ENCODE measurements around the gene EMC10. TPM values are rescaled to one million over a fixed set of nuclear protein-coding genes. Genes with fewer than 3 reads are reported as not detected.

Gene EMC10
- total RNA-seq, 4 donors from 2014 or later, result 48.5 to 79.4 (median 59.7) TPM

GRCh38 chr19:50505856-50506611 is 29.7 kb downstream of the EMC10 start:
- no peak for DNase-seq (ENCODE audit: low spot score in 2 of 2)
- 50 to 92% methylated on average over 2 to 21 of the region's 30 CpGs for WGBS, 2 donors
- TF ChIP-seq EP300 (IDR thresholded peaks at IDR 0.05), result no peak
- Histone ChIP-seq H3K36me3 (peaks cover 0 to 23% (median 0%) of the 10 kb centered on the region in 3 donors), H3K4me3 (no peak overlapping the region), H3K9me3 (no peaks in the 10 kb centered on the region), H3K27me3 (peaks cover 0 to under 1% of the 10 kb centered on the region in 2 donors), H3K27ac (no peak overlapping the region), H3K4me1 (peaks cover 0 to 17% (median 9%) of the 10 kb centered on the region in 4 donors)

GRCh38 chr19:50506700-50507099 is 30.4 kb downstream of the EMC10 start:
- Histone ChIP-seq H3K27ac (no peak overlapping the region), H3K27me3 (no peaks in the 10 kb centered on the region), H3K4me3 (no peak overlapping the region), H3K36me3 (peaks cover 0 to 23% (median 0%) of the 10 kb centered on the region in 3 donors), H3K4me1 (peaks cover 0 to 22% (median 10%) of the 10 kb centered on the region in 4 donors), H3K9me3 (no peaks in the 10 kb centered on the region)
- TF ChIP-seq CTCF (IDR thresholded peaks at IDR 0.05) (no peak), EP300 (IDR thresholded peaks at IDR 0.05) (no peak), POLR2A (IDR thresholded peaks at IDR 0.05) (no peak)
- 88% methylated on average over 9 to 10 of the region's 10 CpGs for WGBS, 2 donors
- DNase-seq (ENCODE audit: low spot score in 2 of 2), result no peak

GRCh38 chr19:50507376-50507775 is 31.1 kb downstream of the EMC10 start:
- peaks cover 0 to 23% (median 0%) of the 10 kb centered on the region in 3 donors for H3K36me3 ChIP-seq
- WGBS, 2 donors, result 84 to 85% methylated on average over 6 to 8 of the region's 8 CpGs
- no peak overlapping the region for H3K27ac ChIP-seq
- peaks cover 0 to 26% (median 10%) of the 10 kb centered on the region in 4 donors for H3K4me1 ChIP-seq
- H3K4me3 ChIP-seq, result no peak overlapping the region
- DNase-seq (ENCODE audit: low spot score in 2 of 2), result no peak
- H3K9me3 ChIP-seq, result no peaks in the 10 kb centered on the region
- TF ChIP-seq CTCF (IDR thresholded peaks at IDR 0.05) (no peak), EP300 (IDR thresholded peaks at IDR 0.05) (no peak), POLR2A (IDR thresholded peaks at IDR 0.05) (no peak)
- H3K27me3 ChIP-seq, result no peaks in the 10 kb centered on the region

- H3K4me1 ChIP-seq, result peaks cover 0 to 34% (median 10%) of the 10 kb centered on the region in 4 donors
- no peak overlapping the region for H3K4me3 ChIP-seq
- peaks cover 0 to 23% (median 0%) of the 10 kb centered on the region in 3 donors for H3K36me3 ChIP-seq
- TF ChIP-seq POLR2A (IDR thresholded peaks at IDR 0.05) (no peak), CTCF (IDR thresholded peaks at IDR 0.05) (no peak), EP300 (IDR thresholded peaks at IDR 0.05) (no peak)
- DNase-seq (ENCODE audit: low spot score in 2 of 2), result no peak
- H3K27me3 ChIP-seq, result no peaks in the 10 kb centered on the region
- no peaks in the 10 kb centered on the region for H3K9me3 ChIP-seq
- no peak overlapping the region for H3K27ac ChIP-seq
- 73 to 84% methylated on average over 3 of the region's 3 CpGs for WGBS, 2 donors
Measured at GRCh38 chr19:50508843-50509190, 32.5 kb downstream of the EMC10 start.

- no peak for DNase-seq (ENCODE audit: low spot score in 2 of 2)
- TF ChIP-seq EP300 (IDR thresholded peaks at IDR 0.05), result no peak
- TF ChIP-seq CTCF (IDR thresholded peaks at IDR 0.05), result no peak
- no peak for TF ChIP-seq POLR2A (IDR thresholded peaks at IDR 0.05)
- H3K27me3 ChIP-seq, result no peaks in the 10 kb centered on the region
- no peak overlapping the region for H3K4me3 ChIP-seq
- H3K9me3 ChIP-seq, result no peaks in the 10 kb centered on the region
- H3K36me3 ChIP-seq, result peaks cover 0 to 23% (median 0%) of the 10 kb centered on the region in 3 donors
- H3K27ac ChIP-seq, result no peak overlapping the region
- WGBS, 2 donors, result 81 to 82% methylated on average over 11 of the region's 11 CpGs
- H3K4me1 ChIP-seq, result peaks cover 0 to 34% (median 10%) of the 10 kb centered on the region in 4 donors
Measured at GRCh38 chr19:50509366-50509765, 33.1 kb downstream of the EMC10 start.
